ENCODE data around the gene MAP3K21. TPM values are rescaled to one million over a fixed set of nuclear protein-coding genes. Genes with fewer than 3 reads are reported as not detected.

Gene MAP3K21
- total RNA-seq, 6 donors from 2014 or later, result 6.0 to 22.0 (median 12.9) TPM

GRCh38 chr1:233410906-233411305 is 83.4 kb downstream of the MAP3K21 start:
- DNase-seq, result no peak
- WGBS, 2 donors, result 71 to 100% methylated on average over 2 to 5 of the region's 5 CpGs
- TF ChIP-seq CTCF (IDR thresholded peaks at IDR 0.05), result no peak
- no peak for TF ChIP-seq POLR2A (IDR thresholded peaks at IDR 0.05)
- TF ChIP-seq POLR2AphosphoS5 (IDR thresholded peaks at IDR 0.05), result no peak

GRCh38 chr1:233412812-233413211 is 85.3 kb downstream of the MAP3K21 start:
- Histone ChIP-seq H3K36me3 (no peaks in the 10 kb centered on the region), H3K9me3 (no peaks in the 10 kb centered on the region), H3K4me1 (no peaks in the 10 kb centered on the region), H3K27ac (no peak overlapping the region), H3K4me3 (no peak overlapping the region), H3K27me3 (no peaks in the 10 kb centered on the region)
- DNase-seq (no peak), ATAC-seq (ENCODE audit: low FRiP score in 2 of 2) (no peak)
- 84% methylated on average over 2 of the region's 2 CpGs for WGBS, 2 donors
- TF ChIP-seq POLR2A (IDR thresholded peaks at IDR 0.05) (no peak), CTCF (IDR thresholded peaks at IDR 0.05) (no peak), EP300 (IDR thresholded peaks at IDR 0.05) (no peak), POLR2AphosphoS5 (IDR thresholded peaks at IDR 0.05) (no peak)

More at GRCh38 chr1:233410906-233411305, 83.4 kb downstream of the MAP3K21 start:
- no peaks in the 10 kb centered on the region for H3K36me3 ChIP-seq
- no peaks in the 10 kb centered on the region for H3K27me3 ChIP-seq
- no peak for ATAC-seq (ENCODE audit: low FRiP score in 2 of 2)
- no peaks in the 10 kb centered on the region for H3K4me1 ChIP-seq
- H3K27ac ChIP-seq, result no peak overlapping the region
- no peaks in the 10 kb centered on the region for H3K9me3 ChIP-seq
- H3K4me3 ChIP-seq, result no peak overlapping the region

- ATAC-seq (ENCODE audit: low FRiP score in 2 of 2) (no peak), DNase-seq (no peak)
- Histone ChIP-seq H3K27me3 (no peaks in the 10 kb centered on the region), H3K36me3 (no peaks in the 10 kb centered on the region), H3K4me1 (no peaks in the 10 kb centered on the region), H3K4me3 (no peak overlapping the region), H3K9me3 (no peaks in the 10 kb centered on the region), H3K27ac (no peak overlapping the region)
- TF ChIP-seq CTCF (IDR thresholded peaks at IDR 0.05) (no peak), POLR2AphosphoS5 (IDR thresholded peaks at IDR 0.05) (no peak), EP300 (IDR thresholded peaks at IDR 0.05) (no peak), POLR2A (IDR thresholded peaks at IDR 0.05) (no peak)
Measured at GRCh38 chr1:233421293-233421692, 93.8 kb downstream of the MAP3K21 start.

GRCh38 chr1:233424779-233425178 is 97.3 kb downstream of the MAP3K21 start:
- TF ChIP-seq EP300 (IDR thresholded peaks at IDR 0.05), result no peak
- no peak for TF ChIP-seq POLR2AphosphoS5 (IDR thresholded peaks at IDR 0.05)
- no peak for TF ChIP-seq POLR2A (IDR thresholded peaks at IDR 0.05)
- TF ChIP-seq CTCF (IDR thresholded peaks at IDR 0.05), result no peak
- Histone ChIP-seq H3K27ac (no peak overlapping the region), H3K4me3 (no peak overlapping the region), H3K4me1 (no peaks in the 10 kb centered on the region), H3K9me3 (no peaks in the 10 kb centered on the region), H3K36me3 (no peaks in the 10 kb centered on the region), H3K27me3 (no peaks in the 10 kb centered on the region)
- ATAC-seq (ENCODE audit: low FRiP score in 2 of 2) (no peak), DNase-seq (no peak)
- WGBS, 2 donors, result 67 to 76% methylated on average over 2 of the region's 2 CpGs

GRCh38 chr1:233427907-233428306 is 100.4 kb downstream of the MAP3K21 start:
- DNase-seq (no peak), ATAC-seq (ENCODE audit: low FRiP score in 2 of 2) (no peak)
- H3K4me1 ChIP-seq, result no peaks in the 10 kb centered on the region
- TF ChIP-seq POLR2AphosphoS5 (IDR thresholded peaks at IDR 0.05), result no peak
- TF ChIP-seq EP300 (IDR thresholded peaks at IDR 0.05), result no peak
- 75 to 89% methylated on average over 1 of the region's 1 CpG for WGBS, 2 donors
- no peaks in the 10 kb centered on the region for H3K9me3 ChIP-seq
- H3K27me3 ChIP-seq, result no peaks in the 10 kb centered on the region
- H3K36me3 ChIP-seq, result no peaks in the 10 kb centered on the region
- H3K27ac ChIP-seq, result no peak overlapping the region
- no peak overlapping the region for H3K4me3 ChIP-seq
